Endodermal cell (in vitro differentiated cells): ENCODE data around the gene OR5A2. TPM values are rescaled to one million over a fixed set of nuclear protein-coding genes. Genes with fewer than 3 reads are reported as not detected.

ENCODE experiments used
- DNase-seq: peaks from one replicate; pipeline ENCODE4 v3.0.0-alpha.2; 2017
- H3K27ac ChIP-seq: 2 replicates; pipeline ENCODE4 v1.5.1; 2013; ENCODE audit warnings: mild to moderate bottlenecking, low read depth, low read length, moderate library complexity
- H3K27me3 ChIP-seq: 2 replicates; pipeline ENCODE4 v1.6.1; 2013; ENCODE audit warnings: mild to moderate bottlenecking, low read length, moderate library complexity; ENCODE audit not compliant: insufficient read depth, control insufficient read depth, poor library complexity, severe bottlenecking
- H3K36me3 ChIP-seq: 2 replicates; pipeline ENCODE4 v1.7.0; 2013; ENCODE audit warnings: mild to moderate bottlenecking, low read length, moderate library complexity; ENCODE audit not compliant: control insufficient read depth, insufficient read depth
- H3K4me1 ChIP-seq: one replicate; pipeline ENCODE4 v1.7.0; 2013; ENCODE audit warnings: low read length; ENCODE audit not compliant: control insufficient read depth, insufficient read depth
- H3K4me3 ChIP-seq: 2 replicates; pipeline ENCODE4 v1.5.1; 2013; ENCODE audit warnings: mild to moderate bottlenecking, low read length, moderate library complexity
- H3K9ac ChIP-seq: 2 replicates; pipeline ENCODE4 v1.6.1; 2013; ENCODE audit warnings: mild to moderate bottlenecking, low read length, moderate library complexity; ENCODE audit not compliant: poor library complexity, severe bottlenecking; ENCODE audit errors: extremely low read depth
- H3K9me3 ChIP-seq: 2 replicates; pipeline ENCODE4 v1.6.1; 2013; ENCODE audit warnings: mild to moderate bottlenecking, low read length, moderate library complexity; ENCODE audit not compliant: control insufficient read depth
- H3K27ac Mint-ChIP-seq: 2 replicates; pipeline ENCODE4 v1.8.0; 2020; ENCODE audit warnings: mixed read lengths
- H3K27me3 Mint-ChIP-seq: 2 replicates; pipeline ENCODE4 v1.8.0; 2021; ENCODE audit warnings: mild to moderate bottlenecking, mixed read lengths; ENCODE audit not compliant: insufficient read depth
- H3K36me3 Mint-ChIP-seq: 2 replicates; pipeline ENCODE4 v1.8.0; 2020; ENCODE audit warnings: low read depth, mixed read lengths
- H3K4me1 Mint-ChIP-seq: 2 replicates; pipeline ENCODE4 v1.8.0; 2020; ENCODE audit warnings: mixed read lengths
- H3K4me3 Mint-ChIP-seq: 2 replicates; pipeline ENCODE4 v1.8.0; 2020; ENCODE audit warnings: mild to moderate bottlenecking, moderate library complexity, mixed read lengths
- H3K9me3 Mint-ChIP-seq: 2 replicates; pipeline ENCODE4 v1.8.0; 2020; ENCODE audit warnings: mild to moderate bottlenecking, mixed read lengths
- CTCF ChIP-seq: fragments of 200-600 bp; sonication (generic); conservative IDR thresholded peaks from 2 replicates; pipeline ENCODE4 v1.5.0; 2021; ENCODE audit warnings: antibody characterized with exemption, mild to moderate bottlenecking
- WGBS, 2 experiments: methylation state at CpG; one replicate each; pipeline versions ENCODE4 v1.1.5 to v1.1.7; 2013; ENCODE audit warnings: missing lambda C conversion rate in 2 of 2, mixed read lengths in 1 of 2; ENCODE audit not compliant: insufficient coverage in 1 of 2, insufficient read length in 1 of 2; 5-methylcytosine and 5-hydroxymethylcytosine counted together
- total RNA-seq, 2 donors: library from RNA; stranded (reverse); fragmentation: NEBNext Ultra II Directional in 1 of 2; extraction: Animal tissue kit (Norgen Biotek cat#: 25700) in 1 of 2; gene quantifications; 2 replicates in 1 of 2; 3 replicates in 1 of 2; pipeline ENCODE4 v1.2.1, GENCODE V29; 2021

The OR5A2 gene
- total RNA-seq, 2 donors from 2014 or later, result not detected

- 98 to 100% methylated on average over 3 to 5 of the region's 5 CpGs for WGBS, 2 experiments
- Mint-ChIP-seq H3K9me3 (peaks cover 18% of the 10 kb centered on the region), H3K4me1 (peaks cover 14% of the 10 kb centered on the region), H3K27me3 (no peaks in the 10 kb centered on the region), H3K4me3 (no peak overlapping the region), H3K36me3 (no peaks in the 10 kb centered on the region), H3K27ac (no peak overlapping the region)
- Histone ChIP-seq H3K36me3 (no peaks in the 10 kb centered on the region), H3K9me3 (peaks cover under 1% of the 10 kb centered on the region), H3K27me3 (no peaks in the 10 kb centered on the region), H3K9ac (no peak overlapping the region), H3K27ac (no peak overlapping the region), H3K4me3 (no peak overlapping the region), H3K4me1 (no peaks in the 10 kb centered on the region)
- no peak for TF ChIP-seq CTCF
- no peak for DNase-seq
Measured at GRCh38 chr11:59416613-59417012, 9.6 kb downstream of the OR5A2 start.

GRCh38 chr11:59415111-59415510 lies 11.1 kb downstream of the OR5A2 start:
- H3K27me3 Mint-ChIP-seq, result no peaks in the 10 kb centered on the region
- Histone ChIP-seq H3K9me3 (peaks cover 11% of the 10 kb centered on the region), H3K36me3 (no peaks in the 10 kb centered on the region), H3K27me3 (no peaks in the 10 kb centered on the region), H3K9ac (no peak overlapping the region), H3K27ac (no peak overlapping the region), H3K4me1 (no peaks in the 10 kb centered on the region), H3K4me3 (no peak overlapping the region)
- no peak overlapping the region for H3K4me3 Mint-ChIP-seq
- peaks cover 14% of the 10 kb centered on the region for H3K4me1 Mint-ChIP-seq
- no peak overlapping the region for H3K27ac Mint-ChIP-seq
- WGBS, 2 experiments, result 81% methylated on average over 1 of the region's 1 CpG; no CpG with 5 or more reads in 1 of the 2 experiments
- no peak for DNase-seq
- H3K36me3 Mint-ChIP-seq, result no peaks in the 10 kb centered on the region
- H3K9me3 Mint-ChIP-seq, result peaks cover 27% of the 10 kb centered on the region
- TF ChIP-seq CTCF, result no peak

- Mint-ChIP-seq H3K36me3 (no peaks in the 10 kb centered on the region), H3K27ac (no peak overlapping the region), H3K9me3 (peaks cover 41% of the 10 kb centered on the region), H3K4me3 (no peak overlapping the region), H3K27me3 (no peaks in the 10 kb centered on the region), H3K4me1 (no peaks in the 10 kb centered on the region)
- Histone ChIP-seq H3K27me3 (no peaks in the 10 kb centered on the region), H3K9ac (no peak overlapping the region), H3K36me3 (no peaks in the 10 kb centered on the region), H3K4me1 (no peaks in the 10 kb centered on the region), H3K4me3 (no peak overlapping the region), H3K27ac (no peak overlapping the region), H3K9me3 (peaks cover 23% of the 10 kb centered on the region)
- DNase-seq, result no peak
- WGBS, 2 experiments, result 80 to 81% methylated on average over 1 to 2 of the region's 2 CpGs
- no peak for TF ChIP-seq CTCF
Measured at GRCh38 chr11:59413646-59414045, 12.6 kb downstream of the OR5A2 start.
